ENCODE measurements around the gene FNIP1.

- TF ChIP-seq FOXA1 (IDR thresholded peaks at IDR 0.05) (no peak), HDGF (IDR thresholded peaks at IDR 0.05; ENCODE audit: borderline replicate concordance) (no peak), ARNT (IDR thresholded peaks at IDR 0.05) (no peak), SP1 (IDR thresholded peaks at IDR 0.05) (no peak), FOXK2 (IDR thresholded peaks at IDR 0.05) (no peak), BHLHE40 (IDR thresholded peaks at IDR 0.05; ENCODE audit: borderline replicate concordance) (no peak), ELF4 (IDR thresholded peaks at IDR 0.05) (no peak), FOXM1 (IDR thresholded peaks at IDR 0.05; ENCODE audit: borderline replicate concordance) (no peak), LEF1 (IDR thresholded peaks at IDR 0.05; ENCODE audit: borderline replicate concordance) (no peak), TARDBP (IDR thresholded peaks at IDR 0.05) (no peak), NFRKB (IDR thresholded peaks at IDR 0.05) (no peak), SUZ12 (IDR thresholded peaks at IDR 0.05) (no peak), ZNF384 (IDR thresholded peaks at IDR 0.05) (no peak), PKNOX1 (IDR thresholded peaks at IDR 0.05) (no peak)
Observed at GRCh38 chr5:131716650-131717049, 80.2 kb downstream of the FNIP1 start.

Data from HEK293T (cell line).